ENCODE results near the gene OR9Q2.

The OR9Q2 gene

GRCh38 chr11:58178444-58178843 is 10.4 kb upstream of the OR9Q2 start:
- TF ChIP-seq CTCF (conservative IDR thresholded peaks at IDR 0.05) (no peak), ZFX (IDR thresholded peaks at IDR 0.05) (no peak)
- H3K27ac ChIP-seq: no peak overlapping the region

GRCh38 chr11:58179648-58180047 is 9.2 kb upstream of the OR9Q2 start:
- TF ChIP-seq ZFX (IDR thresholded peaks at IDR 0.05) (no peak), CTCF (conservative IDR thresholded peaks at IDR 0.05) (no peak)
- H3K27ac ChIP-seq: no peak overlapping the region

GRCh38 chr11:58186938-58187337 is 1.9 kb upstream of the OR9Q2 start:
- no peak overlapping the region for H3K27ac ChIP-seq
- TF ChIP-seq CTCF (conservative IDR thresholded peaks at IDR 0.05): no peak
- no peak for TF ChIP-seq ZFX (IDR thresholded peaks at IDR 0.05)

- TF ChIP-seq ZFX (IDR thresholded peaks at IDR 0.05) (no peak), CTCF (conservative IDR thresholded peaks at IDR 0.05) (no peak)
- no peak overlapping the region for H3K27ac ChIP-seq
These were observed 3.4 kb downstream of the OR9Q2 start for GRCh38 chr11:58192229-58192628.

- H3K27ac ChIP-seq: no peak overlapping the region
- TF ChIP-seq CTCF (conservative IDR thresholded peaks at IDR 0.05) (no peak), ZFX (IDR thresholded peaks at IDR 0.05) (no peak)
These were observed 4.5 kb downstream of the OR9Q2 start for GRCh38 chr11:58193391-58193790.

- H3K27ac ChIP-seq: no peak overlapping the region
- TF ChIP-seq ZFX (IDR thresholded peaks at IDR 0.05) (no peak), CTCF (conservative IDR thresholded peaks at IDR 0.05) (no peak)
These were observed 7.1 kb downstream of the OR9Q2 start for GRCh38 chr11:58195939-58196338.

GRCh38 chr11:58199271-58199670 is 10.4 kb downstream of the OR9Q2 start:
- no peak overlapping the region for H3K27ac ChIP-seq
- TF ChIP-seq CTCF (conservative IDR thresholded peaks at IDR 0.05): no peak
